ENCODE data around the gene COL28A1.
"Not testable (repeated sequence)": the region's sequence is repeated elsewhere in the genome, so short reads cannot be mapped to it uniquely, and the experiment has no call there.

Gene COL28A1

DNA sequence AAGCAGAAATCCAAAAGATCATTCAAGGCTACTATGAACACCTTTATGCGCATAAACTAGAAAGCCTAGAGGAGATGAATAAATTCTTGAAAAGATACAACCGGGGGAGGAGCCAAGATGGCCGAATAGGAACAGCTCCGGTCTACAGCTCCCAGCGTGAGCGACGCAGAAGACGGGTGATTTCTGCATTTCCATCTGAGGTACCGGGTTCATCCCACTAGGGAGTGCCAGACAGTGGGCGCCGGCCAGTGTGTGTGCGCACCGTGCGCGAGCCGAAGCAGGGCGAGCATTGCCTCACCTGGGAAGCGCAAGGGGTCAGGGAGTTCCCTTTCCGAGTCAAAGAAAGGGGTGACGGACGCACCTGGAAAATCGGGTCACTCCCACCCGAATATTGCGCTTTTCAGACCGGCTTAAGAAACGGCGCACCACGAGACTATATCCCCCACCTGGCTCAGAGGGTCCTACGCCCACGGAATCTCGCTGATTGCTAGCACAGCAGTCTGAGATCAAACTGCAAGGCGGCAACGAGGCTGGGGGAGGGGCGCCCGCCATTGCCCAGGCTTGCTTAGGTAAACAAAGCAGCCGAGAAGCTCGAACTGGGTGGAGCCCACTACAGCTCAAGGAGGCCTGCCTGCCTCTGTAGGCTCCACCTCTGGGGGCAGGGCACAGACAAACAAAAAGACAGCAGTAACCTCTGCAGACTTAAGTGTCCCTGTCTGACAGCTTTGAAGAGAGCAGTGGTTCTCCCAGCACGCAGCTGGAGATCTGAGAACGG is 70.5 kb downstream of the COL28A1 start:
- not testable (repeated sequence) for DNase-seq (ENCODE audit: low read depth)

DNA sequence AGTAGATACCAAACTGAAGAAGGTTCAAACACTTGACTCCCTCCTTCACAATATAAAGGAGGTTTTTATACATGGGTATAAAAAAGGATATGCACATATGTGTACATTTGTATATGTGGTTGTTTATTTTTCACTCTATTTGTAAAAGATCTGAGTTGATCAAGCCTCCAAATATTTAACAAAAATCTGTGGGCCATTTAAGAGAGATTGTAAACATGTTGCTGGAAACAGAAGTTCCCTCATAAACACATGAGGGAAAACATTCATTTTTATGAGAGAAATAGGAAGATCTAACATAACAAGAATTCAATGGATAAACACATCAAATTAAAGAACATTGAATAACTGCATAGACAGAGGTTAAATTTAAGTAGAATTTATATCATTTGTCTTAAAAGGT is 81.7 kb downstream of the COL28A1 start:
- no peak for DNase-seq (ENCODE audit: low read depth)

DNA sequence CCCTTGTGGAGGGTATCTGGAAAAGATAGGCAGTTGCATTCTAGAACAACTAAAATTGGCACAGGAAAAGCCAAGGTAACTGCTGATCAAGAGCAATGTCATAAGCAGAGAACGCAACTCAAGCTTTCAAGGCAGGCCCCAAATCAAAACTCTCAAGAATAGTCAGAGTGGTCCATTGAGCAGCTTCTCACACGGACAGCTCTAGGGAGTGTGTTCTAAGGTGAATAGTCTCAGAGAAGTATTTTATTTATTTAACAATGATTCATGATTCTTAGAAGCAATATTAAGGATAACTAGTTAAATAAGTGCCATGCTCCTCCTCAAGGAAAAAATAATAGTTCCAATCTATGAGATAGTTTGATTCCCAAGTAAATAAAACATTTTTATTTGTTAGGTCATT is 83.0 kb downstream of the COL28A1 start:
- DNase-seq (ENCODE audit: low read depth) = no peak

DNA sequence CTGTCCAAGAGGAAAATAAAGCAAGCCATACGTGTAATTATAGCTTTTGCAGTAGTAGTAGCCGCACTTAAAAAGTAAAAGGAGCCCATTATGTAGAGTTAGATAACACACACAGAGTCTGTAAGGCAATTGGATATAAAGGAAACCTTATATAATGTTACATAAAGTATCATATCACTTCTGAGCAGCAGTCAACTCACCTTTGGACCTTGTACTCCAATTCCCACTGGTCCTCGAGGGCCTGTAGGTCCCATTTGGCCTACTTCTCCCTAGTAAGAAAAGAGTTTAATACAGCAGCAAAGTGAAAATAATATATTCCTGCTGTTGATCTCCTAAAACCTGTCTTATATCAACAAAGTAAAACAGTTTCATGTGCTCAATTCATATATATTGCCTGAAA is 83.6 kb downstream of the COL28A1 start:
- no peak for DNase-seq (ENCODE audit: low read depth)

DNA sequence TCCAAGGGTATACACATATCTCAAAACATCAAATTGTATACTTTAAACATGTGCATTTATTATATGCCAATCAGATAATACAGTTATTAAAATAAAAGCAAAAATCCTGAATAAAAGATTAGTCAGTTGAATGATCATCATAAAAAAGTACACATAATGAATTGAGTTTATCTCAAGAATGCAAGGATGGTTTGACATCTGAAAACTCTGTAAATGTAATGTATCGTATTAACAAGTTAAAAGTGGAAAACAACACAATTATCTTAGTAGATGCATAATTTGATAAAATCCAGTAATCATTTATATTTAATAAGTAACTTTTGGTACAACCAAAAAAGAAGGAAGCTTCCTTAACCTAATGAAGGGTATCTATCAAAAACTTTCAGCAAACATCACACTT is 86.6 kb downstream of the COL28A1 start:
- DNase-seq (ENCODE audit: low read depth) = no peak

DNA sequence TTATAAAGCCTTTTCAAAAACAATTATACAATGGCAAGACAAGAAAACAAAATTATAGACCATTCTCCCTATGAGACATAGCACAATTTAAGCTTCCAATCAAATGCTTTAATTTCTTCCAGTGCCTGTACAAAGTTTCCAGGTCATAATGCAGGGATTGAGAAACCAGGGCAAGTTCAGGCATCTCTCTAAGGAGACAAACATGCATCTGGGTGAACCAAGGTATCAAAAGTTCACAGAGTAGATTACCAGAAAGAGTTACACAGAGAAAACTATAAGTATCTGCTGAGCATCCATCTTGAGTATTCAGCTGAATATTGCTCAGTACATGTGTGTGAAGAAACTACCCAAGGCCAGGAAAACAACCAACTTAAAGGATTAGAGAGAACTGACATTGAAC is 89.1 kb downstream of the COL28A1 start:
- DNase-seq (ENCODE audit: low read depth) = no peak

DNA sequence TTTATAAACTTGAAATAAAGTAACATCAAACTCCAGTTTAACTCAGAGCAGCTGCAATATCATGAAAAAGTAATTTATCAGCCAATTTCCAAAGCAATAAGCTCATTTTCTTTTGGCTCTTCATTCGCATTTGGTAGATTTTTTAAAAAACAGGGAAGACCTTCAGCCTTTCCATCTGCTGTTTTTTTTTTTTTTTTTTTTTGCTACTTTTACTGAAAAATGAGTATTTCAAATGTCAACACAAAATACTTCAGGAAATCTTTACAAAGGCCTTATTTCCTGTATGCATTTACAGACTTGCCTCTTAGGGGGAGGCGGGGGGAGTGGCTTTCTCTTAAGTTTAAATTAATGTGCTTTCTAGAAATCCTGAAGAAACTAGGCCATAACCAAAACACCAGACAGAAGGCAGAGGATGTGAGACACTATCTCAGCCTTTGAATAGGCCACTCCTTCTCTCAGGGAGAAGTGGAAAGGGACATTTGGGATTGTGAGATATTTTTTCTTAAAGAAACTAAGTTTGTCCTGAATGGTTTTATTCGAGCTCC is 91.8 kb downstream of the COL28A1 start:
- no peak for DNase-seq (ENCODE audit: low read depth)

DNA sequence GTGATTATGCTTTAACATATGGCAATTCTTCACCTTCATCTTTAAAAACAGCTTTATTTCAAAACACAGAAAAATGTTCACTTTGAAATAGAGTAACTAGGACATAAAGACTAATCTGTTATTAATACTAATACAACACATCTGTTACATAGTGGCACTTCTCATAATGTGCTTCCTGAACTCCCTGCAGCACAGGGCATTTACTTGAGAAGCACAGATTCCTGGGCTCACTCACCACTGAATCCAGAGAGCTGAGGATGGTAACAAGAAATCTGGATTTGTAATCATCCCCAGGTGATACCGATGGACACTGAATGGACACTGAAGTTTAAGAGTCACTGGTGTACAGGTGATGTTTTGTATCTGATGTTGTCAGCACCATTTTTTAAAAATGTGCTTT is 96.1 kb downstream of the COL28A1 start:
- no peak for DNase-seq (ENCODE audit: low read depth)

DNA sequence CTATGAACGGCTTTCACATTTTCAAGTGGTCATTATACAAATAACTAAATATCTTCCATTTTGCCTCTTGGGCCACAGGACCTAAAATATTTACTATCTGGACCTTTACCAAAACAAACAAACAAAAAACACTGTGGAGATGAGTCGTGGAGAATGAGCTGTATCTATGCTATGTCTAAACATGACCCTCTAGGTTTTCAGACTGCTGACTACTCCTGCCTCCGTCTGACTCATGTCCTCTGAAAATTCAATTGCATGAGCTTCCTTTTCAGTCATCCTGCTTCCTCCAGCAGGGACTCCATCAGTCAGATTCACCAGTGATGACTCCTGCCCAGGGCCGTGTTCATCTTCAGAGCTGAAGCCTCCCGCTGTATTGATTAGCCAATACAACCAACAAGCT is 96.8 kb downstream of the COL28A1 start:
- DNase-seq (ENCODE audit: low read depth) = no peak

DNA sequence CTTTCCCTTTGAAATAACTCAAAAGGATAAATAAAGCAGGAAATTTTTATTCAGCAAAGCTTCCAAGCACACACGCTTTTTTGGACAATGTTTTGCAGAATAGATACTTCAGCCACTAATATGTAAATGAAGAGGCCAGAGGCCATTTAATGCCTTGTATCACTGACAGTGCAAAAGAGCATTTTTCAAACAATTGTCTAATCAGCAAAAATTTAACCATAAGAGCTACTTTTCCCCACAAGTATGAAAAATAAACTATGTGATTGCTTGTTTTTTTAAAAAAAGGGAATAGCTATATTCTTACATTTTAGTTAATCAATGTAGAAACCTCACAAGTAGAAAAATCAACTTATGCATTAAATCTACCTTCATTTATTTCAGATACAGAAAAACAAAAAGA is 99.7 kb downstream of the COL28A1 start:
- no peak for DNase-seq (ENCODE audit: low read depth)

DNA sequence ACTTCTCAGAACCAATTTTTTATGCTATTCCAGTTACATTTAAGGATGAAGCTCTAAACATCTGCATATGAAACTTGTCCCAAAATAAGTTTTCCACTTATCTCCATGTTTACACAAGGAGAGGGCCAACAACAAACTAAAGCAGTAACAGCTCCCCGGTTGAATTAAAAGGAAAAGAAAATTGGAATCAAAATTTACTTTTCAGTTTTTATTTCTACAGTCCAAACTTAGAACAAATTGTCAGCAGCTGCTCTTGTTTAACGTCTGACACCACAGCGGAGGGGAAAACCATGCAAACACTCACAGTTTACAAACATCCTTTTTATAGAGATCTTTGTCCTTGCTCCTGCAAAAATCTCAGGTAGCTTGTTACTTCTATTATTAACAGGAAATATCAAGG is 101.3 kb downstream of the COL28A1 start:
- no peak for DNase-seq (ENCODE audit: low read depth)

DNA sequence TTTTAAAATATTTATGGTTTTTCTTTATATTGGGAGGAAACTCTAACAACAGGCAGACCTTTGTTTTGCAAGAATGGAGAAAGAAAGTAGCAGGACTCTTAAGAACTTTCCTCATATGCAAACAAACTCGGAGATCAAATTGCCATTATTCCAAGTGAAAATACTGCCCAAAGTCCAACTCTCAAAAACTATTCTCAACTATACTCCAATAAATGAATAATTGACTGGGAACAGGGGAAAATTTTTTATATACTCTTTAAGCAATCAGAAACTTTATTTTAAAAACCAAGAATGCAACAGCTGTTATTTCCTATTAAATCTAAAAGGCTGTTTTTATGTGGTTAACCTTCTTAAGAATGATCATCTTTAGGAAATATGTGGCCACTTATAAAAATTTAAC is 101.9 kb downstream of the COL28A1 start:
- no peak for DNase-seq (ENCODE audit: low read depth)

DNA sequence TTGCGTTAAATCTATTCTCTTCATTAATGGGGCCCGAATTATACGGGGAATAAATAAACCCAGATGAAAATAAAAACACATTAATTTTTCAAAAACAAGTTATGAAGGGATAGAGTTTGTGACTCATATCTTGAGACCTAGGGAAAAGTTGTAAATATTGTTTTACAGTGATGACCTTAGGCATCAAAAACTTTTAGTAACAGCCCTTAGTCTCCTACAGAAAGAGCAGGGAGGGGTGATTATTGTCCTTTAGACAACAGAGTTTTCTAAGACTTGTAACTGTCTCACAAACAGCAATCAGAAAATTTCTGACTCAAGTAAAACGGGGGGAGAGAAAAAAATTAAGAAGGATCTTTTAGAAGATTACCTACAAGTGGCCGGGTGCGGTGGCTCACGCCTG is 102.7 kb downstream of the COL28A1 start:
- DNase-seq (ENCODE audit: low read depth) = no peak

DNA sequence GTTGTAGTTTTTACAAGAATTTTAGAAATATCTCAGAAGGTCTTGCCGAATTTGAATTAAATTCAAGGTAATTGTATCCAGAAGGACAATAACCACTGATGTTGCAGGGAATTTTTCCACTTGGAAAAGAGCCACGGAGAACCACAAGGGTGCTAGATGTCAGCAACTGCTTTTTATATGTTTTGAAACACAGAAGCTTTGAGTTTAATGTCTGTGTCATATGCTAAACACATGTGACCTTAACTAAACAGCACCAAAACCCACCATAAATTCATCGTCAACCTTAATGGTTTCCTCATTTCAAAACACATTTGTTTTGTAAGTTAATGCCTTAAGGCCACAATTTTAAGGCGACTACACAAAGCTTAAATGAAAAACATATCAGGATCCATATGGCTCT is 106.9 kb downstream of the COL28A1 start:
- no peak for DNase-seq (ENCODE audit: low read depth)

DNA sequence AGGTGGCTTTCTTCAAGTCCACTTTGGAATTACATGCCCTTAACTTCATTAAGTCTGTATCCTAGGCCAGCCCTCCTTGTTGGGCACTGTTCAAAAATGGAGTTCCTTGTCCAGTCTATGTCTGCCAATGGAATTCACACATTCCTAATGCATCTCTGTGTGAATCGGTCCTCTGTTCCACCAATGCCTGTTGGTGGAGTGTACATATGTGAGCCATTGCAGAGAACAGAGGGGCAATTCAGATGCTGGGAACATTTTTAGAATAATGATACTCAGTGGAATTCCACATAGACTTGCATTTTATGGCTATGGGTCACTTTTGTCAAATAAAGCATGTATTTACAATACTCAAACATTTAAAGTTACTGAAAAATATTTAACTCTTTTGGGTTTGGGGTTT is 108.3 kb downstream of the COL28A1 start:
- no peak for DNase-seq (ENCODE audit: low read depth)

DNA sequence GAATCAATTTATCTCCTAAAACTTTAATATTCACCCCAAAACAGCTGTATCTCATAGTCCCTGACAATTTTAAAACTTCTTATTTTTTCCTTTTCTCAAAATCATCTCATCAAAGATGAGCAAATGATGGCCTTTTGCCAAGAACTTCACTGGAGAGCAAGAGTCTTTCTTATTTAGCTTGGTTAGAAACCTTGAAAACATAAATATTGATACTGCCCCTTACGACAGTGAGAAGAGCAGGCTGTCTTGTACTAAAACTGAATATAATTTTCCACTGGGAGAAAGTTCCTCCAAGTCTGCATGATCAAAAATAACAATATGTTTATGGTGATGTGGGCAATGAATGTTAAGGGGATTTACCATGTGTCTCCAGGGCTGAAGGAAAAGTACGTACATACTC is 109.0 kb downstream of the COL28A1 start:
- no peak for DNase-seq (ENCODE audit: low read depth)

DNA sequence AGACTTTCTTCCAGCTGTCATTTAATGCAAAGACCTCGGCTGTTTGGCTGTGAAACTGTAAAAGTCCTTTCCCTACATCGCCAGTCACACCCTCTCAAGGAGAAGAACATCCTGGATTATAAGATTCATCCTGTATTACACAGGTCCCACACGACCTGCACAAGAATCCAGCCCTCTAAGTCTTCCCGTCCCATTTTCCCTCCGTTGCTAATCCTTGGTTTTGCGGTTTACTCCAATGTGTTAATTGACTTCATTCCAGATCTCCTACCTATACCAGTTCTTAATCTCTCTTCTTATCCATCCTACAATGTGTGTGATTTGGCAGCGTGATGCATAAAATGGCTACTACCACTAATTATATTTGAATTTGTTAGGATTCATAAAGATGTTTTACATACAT is 110.4 kb downstream of the COL28A1 start:
- DNase-seq (ENCODE audit: low read depth) = no peak

DNA sequence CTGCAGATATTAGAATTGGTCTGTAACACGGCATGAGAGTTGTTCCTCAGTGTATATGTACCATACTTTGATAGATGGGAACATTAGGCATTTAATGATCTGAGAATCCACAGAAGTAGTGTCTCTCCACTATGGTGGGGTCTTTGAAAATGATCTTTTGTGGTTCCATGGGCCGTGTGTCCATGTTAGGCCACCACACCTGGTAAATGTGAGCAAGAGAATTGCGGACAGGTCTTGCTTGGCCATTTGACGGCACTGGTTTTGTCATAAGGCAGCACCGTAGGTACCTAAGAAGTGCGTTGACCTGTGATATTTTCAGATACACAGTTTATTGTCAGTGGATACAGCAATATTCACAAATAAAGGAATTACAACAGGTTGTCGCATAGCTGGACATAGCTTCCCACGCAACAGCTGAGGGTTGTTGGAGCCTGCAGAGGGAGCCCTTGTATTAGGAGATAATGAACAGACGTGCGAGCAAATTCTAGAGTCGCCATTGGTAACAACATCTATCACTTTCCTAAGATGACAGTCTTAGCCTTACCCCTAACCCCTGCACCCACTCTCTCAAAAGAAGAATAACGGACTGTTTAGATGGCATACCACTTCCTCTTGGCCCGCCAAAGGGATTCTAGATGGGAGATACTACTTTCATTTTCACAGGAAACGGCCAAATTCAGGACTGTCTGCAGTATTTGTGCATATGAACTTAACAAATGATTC is 111.4 kb downstream of the COL28A1 start:
- no peak for DNase-seq (ENCODE audit: low read depth)

DNA sequence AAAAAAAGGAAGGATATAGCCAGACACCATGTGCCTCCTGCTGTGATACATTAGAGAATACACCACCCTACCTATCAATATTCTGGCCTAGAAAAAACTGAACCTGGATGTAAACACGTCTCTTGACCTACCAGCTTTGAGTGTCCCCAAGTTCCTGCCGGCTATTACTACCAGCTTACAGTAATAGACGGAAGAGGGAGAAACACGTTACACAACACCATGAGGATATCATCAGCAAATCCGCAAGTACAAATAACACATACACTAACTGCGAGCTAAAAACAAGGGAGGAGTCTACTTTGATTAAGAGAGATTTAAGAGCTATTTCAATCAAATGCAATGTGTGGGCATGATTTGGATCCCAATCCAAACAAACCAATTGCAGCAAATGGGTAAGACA is 113.0 kb downstream of the COL28A1 start:
- no peak for DNase-seq (ENCODE audit: low read depth)

DNA sequence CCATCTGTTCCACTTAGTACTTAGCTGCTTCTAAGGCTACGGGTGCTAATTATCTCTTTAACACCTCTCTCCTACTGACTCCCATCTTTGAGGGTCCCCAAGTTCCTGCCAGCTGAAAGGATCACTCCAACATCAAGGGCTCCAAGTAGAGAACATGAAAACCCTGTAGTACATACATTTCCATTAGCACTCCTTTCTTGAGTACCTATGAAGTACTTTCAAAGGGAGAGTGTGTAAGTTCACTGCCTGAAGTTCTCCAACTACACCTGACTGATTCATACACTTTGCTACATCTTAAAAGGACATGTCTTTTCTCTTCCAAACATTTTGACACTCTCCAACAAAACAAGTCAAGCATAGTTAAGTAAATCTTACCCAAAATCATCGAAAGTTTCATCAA is 113.8 kb downstream of the COL28A1 start:
- no peak for DNase-seq (ENCODE audit: low read depth)

DNA sequence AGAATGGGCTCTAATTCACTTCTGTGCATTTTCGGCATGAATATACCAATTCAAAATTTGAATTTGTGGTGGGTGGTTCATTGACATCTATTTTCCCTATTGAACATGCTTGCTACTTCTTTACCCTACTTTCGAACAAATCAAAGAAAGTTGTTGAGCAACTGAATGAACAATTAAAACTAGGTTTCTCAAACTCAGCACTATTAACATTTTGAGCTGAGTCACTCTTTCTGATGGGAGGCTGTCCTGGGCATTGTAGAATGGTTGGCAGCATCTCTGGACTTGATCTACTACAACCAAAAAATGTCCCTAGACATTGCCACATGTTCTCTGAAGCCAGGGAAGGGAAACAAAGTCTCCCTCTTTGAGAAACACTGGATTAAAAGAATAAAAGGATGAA is 116.7 kb downstream of the COL28A1 start:
- no peak for DNase-seq (ENCODE audit: low read depth)

DNA sequence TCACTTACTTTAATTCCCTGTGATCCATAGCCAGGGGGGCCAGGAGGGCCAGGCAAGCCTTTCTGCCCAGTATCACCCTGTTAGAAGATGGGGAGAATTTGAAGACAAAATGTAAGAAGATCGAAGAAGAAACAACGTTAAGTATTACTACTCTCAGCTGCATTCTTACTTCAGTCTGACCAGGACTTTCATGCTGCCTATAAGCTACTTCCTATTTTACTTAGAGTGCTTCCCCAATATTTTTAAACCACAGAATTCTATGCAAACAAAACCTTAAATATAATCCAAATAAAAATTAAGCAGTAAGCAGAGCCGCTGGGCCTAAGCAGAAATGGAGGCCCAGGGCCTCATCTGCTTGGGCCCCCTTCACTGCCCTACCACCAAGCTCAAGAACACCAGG is 117.8 kb downstream of the COL28A1 start:
- DNase-seq (ENCODE audit: low read depth) = no peak

DNA sequence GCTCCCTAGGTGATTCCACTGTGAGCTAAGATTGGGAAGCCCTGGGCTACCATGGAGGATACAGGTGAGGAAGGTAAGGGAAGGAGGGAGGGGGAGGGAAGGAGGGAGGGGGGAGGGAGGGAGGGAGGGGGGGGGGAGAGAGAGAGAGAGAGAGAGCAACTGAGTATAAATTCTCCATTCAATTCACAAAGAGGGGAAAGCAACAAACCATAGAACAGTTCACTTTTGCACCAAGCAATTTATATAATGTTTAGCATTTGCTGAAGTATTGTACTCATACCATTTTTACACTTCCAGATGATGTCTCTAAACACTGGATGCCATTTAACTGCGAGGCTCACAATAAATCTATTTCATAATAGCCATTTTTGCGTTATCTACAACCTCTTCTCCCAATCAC is 118.3 kb downstream of the COL28A1 start:
- no peak for DNase-seq (ENCODE audit: low read depth)
